ENCODE measurements around the gene FGFR3.

DNA sequence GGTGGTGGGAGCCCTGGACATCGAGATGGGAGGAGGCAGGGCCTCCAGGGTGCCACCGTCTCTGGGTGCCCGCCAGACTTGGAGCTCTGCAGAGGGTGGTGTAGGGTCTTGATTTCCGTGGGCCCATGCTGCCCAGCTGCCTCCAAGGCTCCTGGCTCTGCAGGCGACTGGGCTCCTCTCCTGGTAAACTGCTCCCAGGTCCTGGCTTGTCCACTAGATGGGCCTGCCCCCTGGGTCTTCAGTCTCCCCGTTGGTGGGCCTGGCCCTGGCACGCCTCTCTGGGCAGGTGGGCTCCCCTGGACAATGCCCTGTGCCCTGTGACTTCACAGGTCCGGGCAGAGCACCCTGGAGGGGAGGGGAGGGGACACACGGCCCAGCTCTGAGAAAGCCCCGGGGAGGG is 7.7 kb downstream of the FGFR3 start:
- TF ChIP-seq, protein P1, sequence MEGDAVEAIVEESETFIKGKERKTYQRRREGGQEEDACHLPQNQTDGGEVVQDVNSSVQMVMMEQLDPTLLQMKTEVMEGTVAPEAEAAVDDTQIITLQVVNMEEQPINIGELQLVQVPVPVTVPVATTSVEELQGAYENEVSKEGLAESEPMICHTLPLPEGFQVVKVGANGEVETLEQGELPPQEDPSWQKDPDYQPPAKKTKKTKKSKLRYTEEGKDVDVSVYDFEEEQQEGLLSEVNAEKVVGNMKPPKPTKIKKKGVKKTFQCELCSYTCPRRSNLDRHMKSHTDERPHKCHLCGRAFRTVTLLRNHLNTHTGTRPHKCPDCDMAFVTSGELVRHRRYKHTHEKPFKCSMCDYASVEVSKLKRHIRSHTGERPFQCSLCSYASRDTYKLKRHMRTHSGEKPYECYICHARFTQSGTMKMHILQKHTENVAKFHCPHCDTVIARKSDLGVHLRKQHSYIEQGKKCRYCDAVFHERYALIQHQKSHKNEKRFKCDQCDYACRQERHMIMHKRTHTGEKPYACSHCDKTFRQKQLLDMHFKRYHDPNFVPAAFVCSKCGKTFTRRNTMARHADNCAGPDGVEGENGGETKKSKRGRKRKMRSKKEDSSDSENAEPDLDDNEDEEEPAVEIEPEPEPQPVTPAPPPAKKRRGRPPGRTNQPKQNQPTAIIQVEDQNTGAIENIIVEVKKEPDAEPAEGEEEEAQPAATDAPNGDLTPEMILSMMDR (conservative IDR thresholded peaks at IDR 0.05 in 1 of 2, IDR thresholded peaks at IDR 0.05 in 1 of 2; ENCODE audit: extremely low read depth in 1 of 2, insufficient read depth in 1 of 2, low read depth in 1 of 2, low read length in 2 of 2) = no peak
- no peak for TF ChIP-seq EZH2 (IDR thresholded peaks at IDR 0.05; ENCODE audit: borderline replicate concordance, low read length)

Data from mammary epithelial cell (primary cell).